Neural progenitor cell (in vitro differentiated cells): ENCODE results near the gene FBXO10. TPM values are rescaled to one million over a fixed set of nuclear protein-coding genes. Genes with fewer than 3 reads are reported as not detected.

ENCODE experiments used
- DNase-seq: peaks from one replicate; pipeline ENCODE4 v3.0.0-alpha.2; 2016; ENCODE audit warnings: low spot score
- H2AFZ ChIP-seq: fragments of 200-600 bp; sonication (generic); replicated peaks from 2 replicates; pipeline ENCODE4 v1.6.1; 2016; ENCODE audit warnings: antibody characterized with exemption
- H3F3A ChIP-seq: fragments of 200-600 bp; sonication (generic); 2 replicates; pipeline ENCODE4 v1.6.1; 2016; ENCODE audit warnings: antibody characterized with exemption, low read depth
- H3K27ac ChIP-seq: fragments of 200-600 bp; sonication (generic); 2 replicates; pipeline ENCODE4 v1.5.1; 2016; ENCODE audit warnings: mild to moderate bottlenecking
- H3K27me3 ChIP-seq: fragments of 200-600 bp; sonication (generic); 2 replicates; pipeline ENCODE4 v1.6.1; 2016; ENCODE audit warnings: mild to moderate bottlenecking, moderate library complexity
- H3K36me3 ChIP-seq: fragments of 200-600 bp; sonication (generic); 2 replicates; pipeline ENCODE4 v1.5.1; 2016
- H3K4me1 ChIP-seq: fragments of 200-600 bp; sonication (generic); 2 replicates; pipeline ENCODE4 v1.6.1; 2016; ENCODE audit warnings: mixed run types
- H3K4me2 ChIP-seq: fragments of 200-600 bp; sonication (generic); 2 replicates; pipeline ENCODE4 v1.6.1; 2016
- H3K4me3 ChIP-seq: fragments of 200-600 bp; sonication (generic); 2 replicates; pipeline ENCODE4 v1.5.1; 2016
- H3K79me2 ChIP-seq: fragments of 200-600 bp; sonication (generic); 2 replicates; pipeline ENCODE4 v1.6.1; 2016; ENCODE audit warnings: low read depth
- H3K9ac ChIP-seq: fragments of 200-600 bp; sonication (generic); 2 replicates; pipeline ENCODE4 v1.6.1; 2016
- H3K9me3 ChIP-seq: fragments of 200-600 bp; sonication (generic); 2 replicates; pipeline ENCODE4 v1.5.1; 2016; ENCODE audit warnings: low read depth
- H4K20me1 ChIP-seq: fragments of 200-600 bp; sonication (generic); 2 replicates; pipeline ENCODE4 v1.6.1; 2016; ENCODE audit warnings: low read depth
- H3K27ac Mint-ChIP-seq: 3 replicates; pipeline ENCODE4 v1.8.0; 2021; ENCODE audit warnings: mixed read lengths
- H3K27me3 Mint-ChIP-seq: 2 replicates; pipeline ENCODE4 v1.8.0; 2022; ENCODE audit warnings: low read depth, mild to moderate bottlenecking, inconsistent platforms, moderate library complexity, mixed read lengths; ENCODE audit not compliant: insufficient read depth
- H3K36me3 Mint-ChIP-seq: 3 replicates; pipeline ENCODE4 v1.8.0; 2021; ENCODE audit warnings: mixed read lengths
- H3K4me1 Mint-ChIP-seq: 3 replicates; pipeline ENCODE4 v1.8.0; 2021; ENCODE audit warnings: mixed read lengths
- H3K4me3 Mint-ChIP-seq: 3 replicates; pipeline ENCODE4 v1.8.0; 2021; ENCODE audit warnings: mild to moderate bottlenecking, moderate library complexity, mixed read lengths
- H3K9me3 Mint-ChIP-seq: 3 replicates; pipeline ENCODE4 v1.8.0; 2020; ENCODE audit warnings: mixed read lengths
- CTCF ChIP-seq: fragments of 200-600 bp; sonication (generic); IDR thresholded peaks from 2 replicates; pipeline ENCODE4 v1.5.1; 2017; ENCODE audit warnings: antibody characterized with exemption, mild to moderate bottlenecking
- EZH2 ChIP-seq: fragments of 200-600 bp; sonication (generic); IDR thresholded peaks from 2 replicates; pipeline ENCODE4 v1.6.1; 2017; ENCODE audit warnings: antibody characterized with exemption, mild to moderate bottlenecking, moderate library complexity
- EZH2phosphoT487 ChIP-seq: fragments of 200-600 bp; sonication (generic); IDR thresholded peaks from 2 replicates; pipeline ENCODE4 v1.6.1; 2017; ENCODE audit warnings: antibody characterized with exemption
- total RNA-seq: library from RNA; depleted of rRNA; stranded (reverse); fragments of >200 nt; gene quantifications from 2 replicates; pipeline ENCODE4 v1.2.3, GENCODE V29; 2015; ENCODE audit warnings: low replicate concordance

Gene FBXO10
- total RNA-seq, 1 donor from 2014 or later, result 13.4 TPM

GRCh38 chr9:37559855-37560592, 16.2 kb downstream of the FBXO10 start:
- Mint-ChIP-seq H3K36me3 (peaks cover 63% of the 10 kb centered on the region), H3K4me3 (no peak overlapping the region)
- H3K36me3 ChIP-seq, result no peaks in the 10 kb centered on the region

GRCh38 chr9:37559125-37559524, 17.1 kb downstream of the FBXO10 start:
- Histone ChIP-seq H2AFZ (no peak overlapping the region), H3K4me1 (no peaks in the 10 kb centered on the region), H3K9me3 (no peaks in the 10 kb centered on the region), H3K4me3 (no peak overlapping the region), H3K9ac (no peak overlapping the region), H3F3A (no peaks in the 10 kb centered on the region), H3K79me2 (peaks cover 29% of the 10 kb centered on the region), H3K27ac (no peak overlapping the region), H4K20me1 (peaks cover 4% of the 10 kb centered on the region), H3K4me2 (no peak overlapping the region), H3K27me3 (no peaks in the 10 kb centered on the region), H3K36me3 (no peaks in the 10 kb centered on the region)
- H3K4me1 Mint-ChIP-seq, result peaks cover 4% of the 10 kb centered on the region
- no peak overlapping the region for H3K4me3 Mint-ChIP-seq
- H3K27ac Mint-ChIP-seq, result no peak overlapping the region
- H3K27me3 Mint-ChIP-seq, result peaks cover 3% of the 10 kb centered on the region
- peaks cover 55% of the 10 kb centered on the region for H3K36me3 Mint-ChIP-seq
- H3K9me3 Mint-ChIP-seq, result peaks cover 18% of the 10 kb centered on the region
- no peak for DNase-seq
- TF ChIP-seq EZH2 (no peak), EZH2phosphoT487 (no peak), CTCF (no peak)

More at GRCh38 chr9:37559855-37560592, 16.2 kb downstream of the FBXO10 start:
- Mint-ChIP-seq H3K27ac (peak overlapping the region; percentile 25), H3K4me1 (peaks cover 4% of the 10 kb centered on the region), H3K27me3 (peaks cover 3% of the 10 kb centered on the region), H3K9me3 (peaks cover 26% of the 10 kb centered on the region)
- Histone ChIP-seq H3F3A (no peaks in the 10 kb centered on the region), H3K4me3 (no peak overlapping the region), H3K4me1 (no peaks in the 10 kb centered on the region), H4K20me1 (peaks cover 4% of the 10 kb centered on the region), H3K27me3 (no peaks in the 10 kb centered on the region), H3K27ac (no peak overlapping the region), H3K9ac (no peak overlapping the region), H3K9me3 (no peaks in the 10 kb centered on the region), H3K4me2 (no peak overlapping the region), H2AFZ (no peak overlapping the region), H3K79me2 (peaks cover 35% of the 10 kb centered on the region)
- DNase-seq, result no peak
- TF ChIP-seq CTCF, result no peak
- no peak for TF ChIP-seq EZH2
- TF ChIP-seq EZH2phosphoT487, result no peak

- Histone ChIP-seq H4K20me1 (peaks cover 4% of the 10 kb centered on the region), H3K4me3 (no peak overlapping the region), H3K9me3 (no peaks in the 10 kb centered on the region), H3K27me3 (no peaks in the 10 kb centered on the region), H2AFZ (no peak overlapping the region), H3K4me1 (no peaks in the 10 kb centered on the region), H3K9ac (no peak overlapping the region), H3K79me2 (peaks cover 17% of the 10 kb centered on the region), H3K36me3 (no peaks in the 10 kb centered on the region), H3F3A (no peaks in the 10 kb centered on the region), H3K27ac (no peak overlapping the region), H3K4me2 (no peak overlapping the region)
- H3K4me1 Mint-ChIP-seq, result peaks cover 5% of the 10 kb centered on the region
- H3K27ac Mint-ChIP-seq, result no peak overlapping the region
- no peaks in the 10 kb centered on the region for H3K27me3 Mint-ChIP-seq
- peaks cover 37% of the 10 kb centered on the region for H3K36me3 Mint-ChIP-seq
- no peak for DNase-seq
- peaks cover 2% of the 10 kb centered on the region for H3K9me3 Mint-ChIP-seq
- TF ChIP-seq EZH2phosphoT487 (no peak), CTCF (no peak)
- no peak overlapping the region for H3K4me3 Mint-ChIP-seq
These were observed 20.4 kb downstream of the FBXO10 start for GRCh38 chr9:37555786-37556185.
